Osteocyte (in vitro differentiated cells): ENCODE data around the gene TM4SF1. TPM values are rescaled to one million over a fixed set of nuclear protein-coding genes. Genes with fewer than 3 reads are reported as not detected.

Experiments
- DNase-seq: peaks from one replicate; pipeline ENCODE4 v3.0.0; 2021; ENCODE audit warnings: mixed read lengths; ENCODE audit not compliant: unreplicated experiment; ENCODE audit errors: extremely low spot score
- H3K27ac Mint-ChIP-seq: one replicate; pipeline ENCODE4 v1.8.0; 2021; ENCODE audit warnings: mild to moderate bottlenecking, mixed read lengths; ENCODE audit not compliant: unreplicated experiment
- H3K27me3 Mint-ChIP-seq: one replicate; pipeline ENCODE4 v1.8.0; 2021; ENCODE audit warnings: mixed read lengths; ENCODE audit not compliant: unreplicated experiment
- H3K36me3 Mint-ChIP-seq: one replicate; pipeline ENCODE4 v1.8.0; 2021; ENCODE audit warnings: mixed read lengths; ENCODE audit not compliant: unreplicated experiment
- H3K4me1 Mint-ChIP-seq: one replicate; pipeline ENCODE4 v1.8.0; 2021; ENCODE audit warnings: mixed read lengths; ENCODE audit not compliant: unreplicated experiment
- H3K4me3 Mint-ChIP-seq: one replicate; pipeline ENCODE4 v1.8.0; 2021; ENCODE audit warnings: mild to moderate bottlenecking, moderate library complexity, mixed read lengths; ENCODE audit not compliant: unreplicated experiment
- H3K9me3 Mint-ChIP-seq: one replicate; pipeline ENCODE4 v1.8.0; 2021; ENCODE audit warnings: mixed read lengths; ENCODE audit not compliant: unreplicated experiment
- CTCF ChIP-seq: fragments of 200-600 bp; sonication (generic); IDR thresholded peaks from 2 replicates; pipeline ENCODE4 v1.5.0; 2021; ENCODE audit warnings: antibody characterized with exemption, mild to moderate bottlenecking, moderate library complexity
- total RNA-seq: library from RNA; stranded (reverse); gene quantifications from 2 replicates; pipeline ENCODE4 v1.2.1, GENCODE V29; 2021

Gene TM4SF1
- total RNA-seq, 1 donor from 2014 or later = 120 TPM

GRCh38 chr3:149411583-149411982 lies 34.1 kb upstream of the TM4SF1 start:
- no peaks in the 10 kb centered on the region for H3K27me3 Mint-ChIP-seq

GRCh38 chr3:149409351-149409750 lies 31.9 kb upstream of the TM4SF1 start:
- peaks cover 15% of the 10 kb centered on the region for H3K4me1 Mint-ChIP-seq
- no peaks in the 10 kb centered on the region for H3K27me3 Mint-ChIP-seq
- H3K4me3 Mint-ChIP-seq = no peak overlapping the region
- no peak for TF ChIP-seq CTCF
- no peaks in the 10 kb centered on the region for H3K36me3 Mint-ChIP-seq
- H3K9me3 Mint-ChIP-seq = no peaks in the 10 kb centered on the region
- H3K27ac Mint-ChIP-seq = no peak overlapping the region
- no peak for DNase-seq

More at GRCh38 chr3:149411583-149411982, 34.1 kb upstream of the TM4SF1 start:
- no peak for TF ChIP-seq CTCF
- DNase-seq = no peak
- Mint-ChIP-seq H3K27ac (no peak overlapping the region), H3K4me3 (no peak overlapping the region), H3K4me1 (peaks cover 27% of the 10 kb centered on the region), H3K36me3 (no peaks in the 10 kb centered on the region), H3K9me3 (no peaks in the 10 kb centered on the region)

GRCh38 chr3:149407898-149408297 lies 30.4 kb upstream of the TM4SF1 start:
- no peaks in the 10 kb centered on the region for H3K36me3 Mint-ChIP-seq
- no peak overlapping the region for H3K4me3 Mint-ChIP-seq
- no peak for DNase-seq
- H3K9me3 Mint-ChIP-seq = no peaks in the 10 kb centered on the region
- peaks cover 13% of the 10 kb centered on the region for H3K4me1 Mint-ChIP-seq
- H3K27ac Mint-ChIP-seq = no peak overlapping the region
- no peaks in the 10 kb centered on the region for H3K27me3 Mint-ChIP-seq
- no peak for TF ChIP-seq CTCF

GRCh38 chr3:149406244-149406752 lies 28.8 kb upstream of the TM4SF1 start:
- Mint-ChIP-seq H3K4me1 (peaks cover 24% of the 10 kb centered on the region), H3K27ac (peak overlapping the region; percentile 23), H3K36me3 (peaks cover 3% of the 10 kb centered on the region), H3K4me3 (no peak overlapping the region), H3K27me3 (no peaks in the 10 kb centered on the region), H3K9me3 (peaks cover under 1% of the 10 kb centered on the region)
- no peak for DNase-seq
- no peak for TF ChIP-seq CTCF

GRCh38 chr3:149403443-149403842 lies 26.0 kb upstream of the TM4SF1 start:
- Mint-ChIP-seq H3K27ac (no peak overlapping the region), H3K4me3 (no peak overlapping the region), H3K4me1 (peaks cover 34% of the 10 kb centered on the region), H3K27me3 (no peaks in the 10 kb centered on the region), H3K9me3 (peaks cover 5% of the 10 kb centered on the region), H3K36me3 (peaks cover 3% of the 10 kb centered on the region)
- TF ChIP-seq CTCF = no peak
- DNase-seq = no peak
